HG03175 (cell line): ENCODE data around the gene ITSN1.
"Not testable (repeated sequence)": the region's sequence is repeated elsewhere in the genome, so short reads cannot be mapped to it uniquely, and the experiment has no call there.

Experiments
- ATAC-seq: cut with Tn5 transposase; IDR thresholded peaks from one replicate; pipeline ENCODE4 v1.9.1; 2021; ENCODE audit warnings: mild to moderate bottlenecking, moderate library complexity; ENCODE audit not compliant: unreplicated experiment

The ITSN1 gene

GRCh38 chr21:33642027-33642895, at the start of gene ITSN1:
TSS of gene ITSN1 (plus strand) at chr21:33642501. CDS start at chr21:33718829, 76,328 bp downstream.
- ATAC-seq, result peak; percentile 87

- ATAC-seq, result no peak
Observed at GRCh38 chr21:33598051-33598450, 44.2 kb upstream of the ITSN1 start.

- no peak for ATAC-seq
Observed at GRCh38 chr21:33608559-33608958, 33.7 kb upstream of the ITSN1 start.

GRCh38 chr21:33611006-33611744, 31.1 kb upstream of the ITSN1 start:
- ATAC-seq, result no peak

GRCh38 chr21:33617565-33617964, 24.7 kb upstream of the ITSN1 start:
- not testable (repeated sequence) for ATAC-seq

- ATAC-seq, result no peak
Observed at GRCh38 chr21:33618407-33618806, 23.9 kb upstream of the ITSN1 start.

GRCh38 chr21:33619726-33620125, 22.6 kb upstream of the ITSN1 start:
- no peak for ATAC-seq

- ATAC-seq, result no peak
Observed at GRCh38 chr21:33622253-33622652, 20.0 kb upstream of the ITSN1 start.

GRCh38 chr21:33626151-33626550, 16.1 kb upstream of the ITSN1 start:
- not testable (repeated sequence) for ATAC-seq

- ATAC-seq, result no peak
Observed at GRCh38 chr21:33634254-33634653, 8.0 kb upstream of the ITSN1 start.

- ATAC-seq, result no peak
Observed at GRCh38 chr21:33640697-33641351, 1.5 kb upstream of the ITSN1 start.

GRCh38 chr21:33641352-33642026, 812 bp upstream of the ITSN1 start, which contains the start of gene CRYZL1:
TSS of gene CRYZL1 (minus strand) at chr21:33641741. CDS start at chr21:33631551, 10,190 bp downstream.
- ATAC-seq, result peak; percentile 85

- ATAC-seq, result no peak
Observed at GRCh38 chr21:33642896-33643657, 776 bp downstream of the ITSN1 start.

- ATAC-seq, result no peak
Observed at GRCh38 chr21:33643658-33644311, 1.5 kb downstream of the ITSN1 start.

GRCh38 chr21:33644383-33645074, 2.2 kb downstream of the ITSN1 start:
- ATAC-seq, result no peak

GRCh38 chr21:33645730-33646129, 3.4 kb downstream of the ITSN1 start:
- ATAC-seq, result no peak

GRCh38 chr21:33647587-33647986, 5.3 kb downstream of the ITSN1 start:
- ATAC-seq, result no peak

- ATAC-seq, result no peak
Observed at GRCh38 chr21:33648555-33648954, 6.3 kb downstream of the ITSN1 start.

- ATAC-seq, result no peak
Observed at GRCh38 chr21:33650230-33650629, 7.9 kb downstream of the ITSN1 start.
